ENCODE measurements around the gene NPIPB8.
"Not testable (repeated sequence)": the region's sequence is repeated elsewhere in the genome, so short reads cannot be mapped to it uniquely, and the experiment has no call there.

NPIPB8 gene

DNA sequence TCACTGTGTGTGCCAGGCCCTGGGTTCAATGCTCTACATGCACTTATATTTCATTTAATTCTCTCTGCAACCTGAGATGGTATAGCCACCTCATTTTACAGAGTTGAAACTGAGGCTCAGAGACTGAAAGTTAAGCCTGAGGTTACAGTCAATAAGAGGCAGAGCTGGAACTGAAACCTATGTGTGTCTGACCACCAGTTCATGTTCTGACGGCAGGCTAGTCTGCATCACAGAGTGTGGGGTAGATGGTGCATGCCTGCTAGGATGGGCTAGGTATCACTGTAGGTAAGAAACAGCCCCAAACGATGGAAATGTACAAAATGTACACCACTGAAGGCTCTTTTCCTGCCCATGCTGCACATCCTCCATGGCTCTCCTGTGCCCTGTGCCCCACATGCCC lies 2.1 kb downstream of the NPIPB8 start:
- DNase-seq, result not testable (repeated sequence)

DNA sequence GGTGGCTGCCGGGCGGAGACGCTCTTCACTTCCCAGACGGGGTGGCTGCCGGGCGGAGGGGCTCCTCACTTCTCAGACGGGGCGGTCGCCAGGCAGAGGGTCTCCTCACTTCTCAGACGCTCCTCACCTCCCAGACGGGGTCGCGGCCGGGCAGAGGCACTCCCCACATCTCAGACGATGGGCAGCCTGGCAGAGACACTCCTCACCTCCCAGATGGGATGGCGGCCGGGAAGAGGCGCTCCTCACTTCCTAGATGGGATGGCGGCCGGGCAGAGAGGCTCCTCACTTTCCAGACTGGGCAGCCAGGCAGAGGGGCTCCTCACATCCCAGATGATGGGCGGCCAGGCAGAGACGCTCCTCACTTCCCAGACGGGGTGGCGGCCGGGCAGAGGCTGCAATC lies 28.4 kb downstream of the NPIPB8 start:
- not testable (repeated sequence) for DNase-seq

- DNase-seq, result not testable (repeated sequence)
These were observed 29.6 kb downstream of the NPIPB8 start for GRCh38 chr16:28667480-28667879.

DNA sequence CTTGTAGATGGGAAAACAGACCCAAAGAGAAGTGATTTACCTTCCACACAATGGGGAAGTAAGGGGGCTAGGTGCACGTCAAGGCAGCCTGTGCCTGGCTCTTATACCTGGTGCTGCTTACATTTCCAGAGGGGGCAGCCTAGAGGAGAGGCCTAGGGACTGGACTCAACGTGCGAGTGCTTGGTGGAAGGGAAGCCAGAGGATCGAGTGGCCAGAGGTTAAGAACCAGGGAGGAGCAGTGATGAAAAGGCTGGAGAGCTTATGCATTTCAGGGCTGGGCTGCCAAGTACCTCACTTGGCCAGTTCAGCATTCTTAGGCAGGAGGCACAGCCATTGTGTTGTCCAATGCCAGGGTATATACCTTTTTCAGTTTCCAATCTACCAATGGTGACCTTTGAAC lies 30.3 kb downstream of the NPIPB8 start:
- not testable (repeated sequence) for DNase-seq

DNA sequence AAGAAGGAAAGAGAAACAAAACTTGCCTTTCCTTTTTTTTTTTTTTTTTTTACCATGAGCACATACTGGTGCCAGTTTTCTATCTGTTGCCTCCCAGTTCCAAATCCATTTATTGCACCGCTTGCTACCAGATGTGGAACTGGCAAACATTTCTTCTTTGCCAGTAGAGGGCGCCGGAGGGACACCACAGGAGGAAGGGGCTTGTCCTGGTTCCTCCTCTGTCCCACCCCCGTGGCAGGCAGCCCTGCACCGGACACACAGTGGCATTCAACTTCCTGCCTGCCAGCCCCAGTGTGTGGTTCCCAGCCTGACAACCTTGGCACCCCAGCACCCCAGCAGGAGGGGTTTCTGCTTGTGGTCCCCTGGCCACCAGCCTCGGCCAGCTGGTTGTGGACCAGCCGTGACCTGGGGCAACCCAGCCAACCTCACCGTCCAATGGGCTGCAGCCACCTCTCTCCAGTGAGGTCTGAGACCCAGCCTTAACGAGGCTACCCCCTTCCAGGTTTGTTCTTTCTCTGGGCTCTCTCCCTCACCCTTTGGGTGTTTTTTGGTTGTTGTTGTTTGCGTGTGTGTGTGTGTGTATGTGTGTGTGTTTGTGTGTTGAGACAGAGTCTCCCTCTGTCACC lies 50.6 kb downstream of the NPIPB8 start:
- not testable (repeated sequence) for DNase-seq

DNA sequence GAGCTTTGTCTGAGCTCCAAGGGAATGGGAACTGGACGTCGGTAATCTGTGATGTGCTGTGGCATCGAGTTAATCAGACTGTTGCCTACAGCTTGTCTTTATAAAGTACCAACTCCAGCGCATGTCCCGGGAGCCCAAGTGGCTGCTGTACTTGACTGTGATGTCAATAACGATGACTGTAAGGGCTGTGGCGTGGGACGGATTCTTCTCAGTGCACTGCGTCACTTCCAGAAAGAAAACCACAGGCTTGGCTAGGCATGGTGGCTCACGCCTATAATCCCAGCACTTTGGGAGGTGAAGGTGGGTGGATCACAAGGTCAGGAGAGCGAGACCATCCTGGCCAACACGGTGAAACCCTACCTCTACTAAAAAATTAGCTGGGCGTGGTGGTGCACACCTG lies 51.6 kb downstream of the NPIPB8 start:
- not testable (repeated sequence) for DNase-seq

GRCh38 chr16:28691722-28692121 lies 53.9 kb downstream of the NPIPB8 start:
- not testable (repeated sequence) for DNase-seq

- DNase-seq, result not testable (repeated sequence)
These were observed 55.5 kb downstream of the NPIPB8 start for GRCh38 chr16:28693257-28693950.

- not testable (repeated sequence) for DNase-seq
These were observed 61.9 kb downstream of the NPIPB8 start for GRCh38 chr16:28699792-28700191.

- DNase-seq, result not testable (repeated sequence)
These were observed 62.5 kb downstream of the NPIPB8 start for GRCh38 chr16:28700349-28700748.

GRCh38 chr16:28701384-28701783 lies 63.5 kb downstream of the NPIPB8 start:
- not testable (repeated sequence) for DNase-seq

- DNase-seq, result not testable (repeated sequence)
These were observed 66.4 kb downstream of the NPIPB8 start for GRCh38 chr16:28704246-28704645.
